Adipose tissue (tissue), 3 donors: ENCODE measurements around the gene PRR16. TPM values are rescaled to one million over a fixed set of nuclear protein-coding genes. Genes with fewer than 3 reads are reported as not detected.
"Not testable (repeated sequence)": the region's sequence is repeated elsewhere in the genome, so short reads cannot be mapped to it uniquely, and the experiment has no call there.

ENCODE experiments used
- H3K27ac ChIP-seq: one replicate; pipeline ENCODE4 v1.5.1; 2013; ENCODE audit warnings: low read depth, low read length
- WGBS, 3 donors: extraction: QIAGEN DNeasy Blood & Tissue Kit; methylation state at CpG; one replicate each; pipeline ENCODE4 v1.1.7; 2013; 5-methylcytosine and 5-hydroxymethylcytosine counted together
- polyA plus RNA-seq, 3 donors: library from polyadenylated mRNA; stranded (reverse); fragments of 200-250 nt; gene quantifications; one replicate each; pipeline ENCODE4 v1.2.3, GENCODE V29; 2013
- donor health status: healthy with polysubstance abuse.
- donor health status: Bipolar disorder and iron deficiency.
- donor health status: healthy.

The PRR16 gene
- polyA plus RNA-seq = 1 to 10 TPM in 2 of 3 donors, under 1 TPM in 1; 0.74 to 3.6 (median 1.7) TPM

DNA sequence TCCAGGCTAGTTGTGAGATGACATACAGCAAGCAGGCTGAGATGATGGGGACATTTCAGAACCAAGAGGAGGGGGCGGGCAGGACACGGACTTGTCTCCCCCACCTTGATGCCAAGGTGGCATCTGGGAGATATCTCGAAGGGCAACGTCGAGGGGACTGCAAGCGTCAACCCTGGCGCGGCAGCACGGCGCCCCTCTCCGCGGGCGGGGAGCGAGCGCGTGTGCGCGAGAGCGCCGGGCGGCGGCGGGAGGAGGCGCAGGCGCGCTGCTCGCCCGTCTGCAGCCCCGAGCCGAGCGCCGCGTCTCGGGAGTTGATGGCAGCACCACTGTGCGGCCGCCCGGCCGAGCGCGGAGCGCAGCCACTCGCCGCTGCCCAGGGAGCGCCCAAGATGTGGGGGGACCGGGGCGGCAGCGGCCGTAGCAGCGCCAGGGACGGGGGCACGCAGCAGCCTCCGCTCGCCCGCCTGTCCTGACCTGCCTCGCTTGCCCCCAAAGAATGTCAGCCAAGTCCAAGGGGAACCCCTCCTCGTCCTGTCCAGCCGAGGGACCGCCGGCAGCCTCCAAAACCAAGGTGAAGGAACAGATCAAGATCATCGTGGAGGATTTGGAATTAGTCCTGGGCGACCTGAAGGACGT lies at the start of gene PRR16:
Gene PRR16, plus strand, starts transcription at position 310 of the 636 bp plus-strand sequence.
- no peak within 1 kb of the TSS for H3K27ac ChIP-seq
- 0 to 2% (median 1%) methylated on average over 41 to 62 of the region's 62 CpGs for WGBS, 3 donors

DNA sequence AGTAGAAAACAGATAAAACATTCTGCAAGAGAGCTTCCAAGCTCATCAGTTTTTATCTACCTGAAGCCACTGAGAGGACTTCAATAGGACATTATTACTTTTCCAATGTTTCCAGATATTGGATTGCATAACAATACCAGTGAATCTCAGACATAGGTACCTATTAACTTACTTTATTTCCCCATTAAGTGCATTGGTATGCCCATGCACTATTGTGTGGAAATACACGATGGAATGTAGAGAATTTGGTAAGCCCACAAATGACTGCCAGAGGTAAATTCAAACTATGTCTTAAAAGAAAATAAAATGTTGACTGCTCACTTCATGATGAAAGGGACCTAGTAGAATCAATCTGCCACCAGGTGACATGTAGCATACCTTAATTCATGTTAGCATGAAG lies 48.1 kb upstream of the PRR16 start:
- no peak overlapping the region for H3K27ac ChIP-seq
- 74 to 90% (median 77%) methylated on average over 1 of the region's 1 CpG for WGBS, 3 donors

DNA sequence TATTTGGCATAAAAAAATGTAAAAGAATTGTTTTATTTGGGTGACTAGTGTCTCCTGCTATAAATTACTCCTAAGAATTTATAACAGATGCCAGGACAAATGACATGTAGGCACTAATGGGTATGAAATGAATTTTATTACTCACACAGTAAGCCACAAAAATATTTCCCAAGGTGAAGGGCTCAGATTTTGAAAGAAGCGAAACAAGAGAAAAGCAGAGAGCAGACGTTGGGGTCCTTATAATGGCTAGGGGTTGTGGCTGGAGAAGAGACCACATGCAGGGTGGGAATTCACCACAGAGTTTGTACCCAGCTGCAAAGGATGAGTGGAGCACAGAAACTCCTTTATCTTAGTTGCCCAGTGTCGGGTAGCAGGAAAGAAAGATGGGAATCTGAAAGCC lies 45.0 kb upstream of the PRR16 start:
- H3K27ac ChIP-seq = no peak overlapping the region

DNA sequence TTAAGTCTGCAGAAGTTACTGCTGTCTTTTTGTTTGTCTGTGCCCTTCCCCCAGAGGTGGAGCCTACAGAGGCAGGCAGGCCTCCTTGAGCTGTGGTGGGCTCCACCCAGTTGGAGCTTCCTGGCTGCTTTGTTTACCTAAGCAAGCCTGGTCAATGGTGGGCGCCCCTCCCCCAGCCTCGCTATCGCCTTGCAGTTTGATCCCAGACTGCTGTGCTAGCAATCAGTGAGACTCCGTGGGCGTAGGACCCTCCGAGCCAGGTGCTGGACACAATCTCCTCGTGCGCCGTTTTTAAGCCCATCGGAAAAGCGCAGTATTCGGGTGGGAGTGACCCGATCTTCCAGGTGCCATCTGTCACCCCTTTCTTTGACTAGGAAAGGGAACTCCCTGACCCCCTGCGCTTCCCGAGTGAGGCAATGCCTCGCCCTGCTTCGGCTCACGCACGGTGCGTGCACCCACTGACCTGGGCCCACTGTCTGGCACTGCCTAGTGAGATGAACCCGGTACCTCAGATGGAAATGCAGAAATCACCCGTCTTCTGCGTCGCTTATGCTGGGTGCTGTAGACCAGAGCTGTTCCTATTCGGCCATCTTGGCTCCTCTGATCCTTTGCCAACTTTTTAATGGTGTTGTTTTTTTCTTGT lies 37.3 kb upstream of the PRR16 start:
- WGBS, 3 donors = 86 to 97% (median 94%) methylated on average over 23 to 25 of the region's 25 CpGs
- H3K27ac ChIP-seq = not testable (repeated sequence)

More for the DNA sequence above, 45.0 kb upstream of the PRR16 start:
- WGBS, 3 donors = 62 to 69% (median 65%) methylated on average over 3 of the region's 3 CpGs

DNA sequence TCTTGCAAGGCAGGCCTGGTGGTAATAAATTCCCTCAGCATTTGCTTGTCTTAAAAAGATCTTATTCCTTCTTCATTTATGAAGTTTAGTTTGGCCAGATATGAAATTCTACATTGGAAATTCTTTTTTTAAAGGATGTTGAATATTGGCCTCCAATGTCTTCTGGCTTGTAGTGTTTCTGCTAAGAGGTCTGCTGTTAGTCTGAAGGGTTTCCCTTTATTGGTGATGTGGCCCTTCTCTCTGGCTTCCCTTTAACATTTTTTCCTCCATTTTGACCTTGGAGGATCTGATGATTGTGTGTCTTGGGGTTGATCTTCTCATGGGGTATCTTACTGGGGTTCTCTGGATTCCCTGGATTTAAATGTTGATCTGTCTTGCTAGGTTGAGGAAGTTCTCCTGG lies 33.5 kb upstream of the PRR16 start:
- no peak overlapping the region for H3K27ac ChIP-seq

DNA sequence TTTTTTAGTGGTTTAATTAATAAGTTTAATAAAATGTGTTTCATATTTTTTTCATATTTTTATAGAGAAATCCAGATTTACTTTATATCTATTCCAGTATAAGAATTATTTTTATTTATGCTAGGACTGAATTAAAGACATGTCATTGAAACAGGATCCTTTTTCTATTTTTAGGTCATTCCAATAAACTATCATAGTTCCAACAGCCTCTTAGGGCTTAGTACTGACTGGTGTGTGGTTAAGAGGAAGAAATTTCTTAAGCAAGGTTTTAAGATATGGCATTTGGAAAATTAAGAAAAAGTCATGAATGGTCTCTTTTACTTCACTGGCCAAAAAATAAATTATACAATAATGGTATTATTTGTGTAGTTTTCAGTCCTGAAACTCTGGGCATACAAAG lies 31.2 kb upstream of the PRR16 start:
- H3K27ac ChIP-seq = no peak overlapping the region

DNA sequence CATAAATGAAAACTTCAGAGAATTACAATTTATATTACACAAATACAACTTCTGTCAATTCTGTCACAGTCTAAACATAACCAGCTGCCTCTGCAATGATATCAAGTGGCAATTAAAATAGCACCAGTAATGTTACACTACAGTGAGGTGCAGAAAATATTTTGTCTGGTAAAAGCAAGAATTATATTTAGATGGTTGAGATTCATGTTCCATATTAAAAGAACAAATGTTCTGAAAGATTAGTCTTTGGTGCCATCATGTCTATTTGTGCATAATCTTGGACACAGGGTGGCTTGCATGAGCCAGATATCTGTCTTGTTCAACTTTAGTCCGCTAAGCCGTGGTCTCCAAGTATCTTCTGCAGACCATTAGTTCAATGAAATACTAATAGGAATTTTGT lies 29.0 kb upstream of the PRR16 start:
- H3K27ac ChIP-seq = no peak overlapping the region
- WGBS, 3 donors = 73 to 81% (median 79%) methylated on average over 2 of the region's 2 CpGs

DNA sequence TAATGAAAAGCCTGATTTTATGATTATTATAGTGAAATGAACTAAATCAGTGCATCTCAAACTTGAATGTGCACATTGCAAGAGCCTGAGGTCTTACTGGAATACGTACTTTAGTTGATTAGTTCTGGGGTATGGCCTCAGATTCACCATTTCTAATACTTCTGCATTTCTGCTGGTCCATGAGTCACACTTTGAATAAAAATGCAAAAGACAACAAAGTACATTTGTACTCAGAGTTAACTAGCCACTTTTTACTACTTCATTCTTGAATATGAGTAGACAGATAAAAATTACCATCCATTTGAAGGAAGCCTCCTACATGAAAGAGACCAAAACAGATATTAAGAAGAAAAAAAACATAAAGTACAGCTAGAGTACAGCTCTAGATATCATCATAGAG lies 27.1 kb upstream of the PRR16 start:
- no peak overlapping the region for H3K27ac ChIP-seq
- 78 to 84% (median 83%) methylated on average over 1 of the region's 1 CpG for WGBS, 3 donors

DNA sequence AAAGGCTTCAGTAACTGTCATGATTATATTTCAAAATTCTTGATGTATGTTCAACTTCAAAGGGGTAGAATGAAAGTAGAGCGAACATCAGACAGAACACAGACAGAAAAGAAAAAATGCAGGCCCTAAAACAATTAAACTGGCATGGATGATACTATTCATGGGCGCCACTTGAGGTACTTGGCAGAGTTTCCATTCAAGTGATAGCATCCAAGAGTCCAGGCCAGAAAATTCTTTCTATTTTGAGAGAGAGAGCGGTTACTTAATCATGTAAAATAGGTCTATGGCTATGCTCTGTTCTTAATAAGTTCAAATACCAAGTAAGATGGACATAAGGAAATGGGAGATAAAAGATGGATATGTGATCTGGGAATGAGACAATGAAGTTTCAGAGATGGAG lies 21.4 kb upstream of the PRR16 start:
- WGBS, 3 donors = 79 to 86% (median 86%) methylated on average over 3 of the region's 3 CpGs

DNA sequence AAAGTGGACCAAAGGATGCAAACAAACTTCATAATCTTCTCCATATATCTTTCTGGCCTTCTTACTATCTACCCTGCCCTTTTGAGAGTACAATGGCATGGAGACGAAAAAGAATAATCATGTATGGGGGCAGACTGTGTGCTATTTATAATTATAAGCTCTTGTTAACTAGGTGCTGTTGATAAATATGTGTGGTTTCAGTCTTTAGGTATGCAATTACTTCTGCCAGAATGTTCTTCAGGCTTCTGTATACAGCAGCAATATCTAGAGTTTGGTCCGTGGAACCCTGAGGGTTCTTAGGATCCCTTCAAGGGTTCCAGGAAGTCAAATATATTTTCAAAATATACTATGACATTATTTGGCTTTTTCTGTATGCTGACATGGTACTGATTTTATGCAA lies 20.5 kb upstream of the PRR16 start:
- WGBS, 3 donors = 71 to 88% (median 82%) methylated on average over 2 of the region's 2 CpGs
- H3K27ac ChIP-seq = no peak overlapping the region

More for the DNA sequence above, 21.4 kb upstream of the PRR16 start:
- no peak overlapping the region for H3K27ac ChIP-seq

DNA sequence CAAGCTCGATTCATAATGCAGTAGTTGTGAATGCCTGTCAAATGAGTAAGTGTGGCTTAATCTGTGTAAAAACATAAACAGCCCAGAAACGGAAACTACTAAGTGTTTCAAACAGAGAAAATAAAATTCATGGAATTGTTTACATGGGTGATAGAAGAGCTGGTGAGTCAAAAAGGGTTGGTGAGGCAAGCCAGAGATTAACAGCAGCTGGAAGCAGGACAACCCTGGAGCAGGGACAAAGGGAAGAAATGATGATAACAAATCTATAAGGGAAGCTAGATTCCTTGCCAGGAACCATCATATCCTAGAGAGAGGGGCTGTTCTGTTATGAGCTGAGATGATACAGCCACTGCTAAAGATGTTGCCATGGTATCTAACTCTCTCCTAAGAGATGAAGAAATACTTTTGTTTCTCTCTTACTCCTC lies 18.0 kb upstream of the PRR16 start:
- WGBS, 3 donors = 41 to 52% (median 43%) methylated on average over 2 of the region's 2 CpGs
- no peak overlapping the region for H3K27ac ChIP-seq

DNA sequence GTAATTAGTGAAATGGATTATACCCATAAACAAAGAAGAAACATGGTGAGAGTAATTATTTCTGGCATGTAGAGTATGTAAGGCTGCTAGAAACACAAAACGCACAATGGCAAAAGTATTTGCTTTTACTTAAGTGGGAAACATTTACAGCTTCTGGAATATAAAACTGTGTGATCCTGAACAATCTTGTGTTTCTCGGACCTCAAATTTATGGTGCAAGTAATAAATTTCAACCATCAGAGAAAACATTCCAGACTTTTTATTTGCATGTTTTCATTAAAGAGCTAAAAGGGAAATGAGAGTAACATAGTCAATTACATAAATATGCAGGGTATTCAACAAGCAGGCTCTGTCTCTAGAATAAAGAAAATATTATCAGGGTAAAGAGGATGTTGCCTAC lies 17.2 kb upstream of the PRR16 start:
- no peak overlapping the region for H3K27ac ChIP-seq
- WGBS, 3 donors = 56 to 76% (median 56%) methylated on average over 2 of the region's 2 CpGs

DNA sequence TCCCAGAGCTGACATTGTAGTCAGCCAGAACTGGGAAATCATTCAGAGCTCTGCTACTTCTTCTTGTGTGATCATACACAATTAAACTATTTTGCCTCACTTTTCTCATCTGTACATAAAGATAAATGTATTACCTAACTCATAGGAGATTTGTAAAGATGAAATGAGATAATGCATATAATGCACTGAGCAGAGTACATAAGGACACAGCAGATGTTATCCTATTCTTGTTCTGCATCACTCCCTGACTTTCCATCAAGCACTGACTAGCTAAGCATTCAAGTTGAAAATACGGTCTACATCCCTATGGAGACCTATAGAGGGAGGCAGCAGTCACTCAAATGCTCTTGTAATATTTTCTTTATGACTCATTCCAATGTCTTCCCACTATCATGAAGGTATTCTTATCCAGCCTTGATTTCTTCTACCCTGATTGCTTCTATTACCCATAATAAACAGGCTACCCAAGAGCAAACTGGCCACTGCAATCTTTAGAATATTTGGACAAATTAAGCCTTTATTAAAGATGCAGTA lies 16.3 kb upstream of the PRR16 start:
- no peak overlapping the region for H3K27ac ChIP-seq
- WGBS, 3 donors = 41 to 77% (median 59%) methylated on average over 1 of the region's 1 CpG

DNA sequence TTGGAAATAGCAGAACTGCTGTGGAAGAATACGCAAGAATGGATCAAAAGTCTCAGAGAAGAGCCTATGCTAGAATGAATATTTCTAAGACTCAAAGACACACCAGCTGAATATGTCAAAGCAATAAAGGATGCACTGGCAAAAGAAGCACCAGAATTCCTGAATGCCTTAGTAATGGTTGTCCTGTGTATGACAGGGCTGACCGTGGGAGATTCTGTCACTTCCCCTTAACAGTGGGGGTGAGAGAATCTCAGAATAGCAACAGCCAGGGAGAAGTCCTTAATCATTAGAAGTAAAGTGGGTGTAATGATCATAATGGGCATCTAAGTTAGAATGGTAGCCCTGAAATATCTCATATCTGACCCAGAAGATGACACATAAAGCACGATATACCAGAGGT lies 14.6 kb upstream of the PRR16 start:
- WGBS, 3 donors = 70 to 79% (median 74%) methylated on average over 3 of the region's 3 CpGs

DNA sequence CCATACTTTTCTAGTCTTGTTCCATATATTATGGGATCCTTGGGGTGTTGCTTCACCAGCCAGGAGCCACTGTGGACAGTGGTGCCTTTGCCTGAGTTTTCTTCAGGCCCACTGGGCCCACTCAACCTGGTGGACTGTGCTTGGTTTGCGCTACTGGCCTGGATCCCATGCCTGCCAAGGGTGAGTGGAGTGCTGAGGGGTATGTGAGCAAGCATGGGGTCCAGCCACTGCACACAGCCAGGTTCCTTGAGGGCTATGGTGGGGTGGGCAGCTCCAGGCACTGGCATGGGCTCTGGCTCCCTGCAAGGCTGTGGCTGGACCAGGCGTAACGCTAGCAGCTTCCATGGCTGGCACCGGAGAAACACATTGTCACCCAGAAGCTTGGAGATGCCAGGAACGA lies 13.2 kb upstream of the PRR16 start:
- H3K27ac ChIP-seq = no peak overlapping the region
- WGBS, 3 donors = 93 to 98% (median 96%) methylated on average over 5 of the region's 5 CpGs

More for the DNA sequence above, 14.6 kb upstream of the PRR16 start:
- no peak overlapping the region for H3K27ac ChIP-seq

DNA sequence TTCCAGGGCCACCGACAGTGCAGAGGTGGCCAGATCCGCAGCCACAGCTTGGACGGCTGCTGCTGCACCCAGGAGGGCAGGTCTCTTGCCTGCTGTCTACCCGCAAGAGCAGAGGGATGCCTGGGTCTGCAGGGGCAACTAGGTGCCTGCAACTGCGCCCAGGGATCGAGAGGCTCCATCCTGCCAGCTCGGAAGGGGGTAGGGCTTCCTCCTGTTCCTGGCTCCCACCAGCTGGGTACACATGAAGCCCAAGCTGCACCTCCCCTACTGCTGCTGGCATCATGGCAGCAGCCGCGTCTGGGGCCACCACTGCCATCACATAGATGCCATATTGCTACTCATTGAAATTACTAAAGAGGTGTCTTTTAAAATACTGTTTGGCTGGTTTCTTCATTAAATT lies 12.7 kb upstream of the PRR16 start:
- 83 to 93% (median 92%) methylated on average over 9 of the region's 9 CpGs for WGBS, 3 donors
- no peak overlapping the region for H3K27ac ChIP-seq

DNA sequence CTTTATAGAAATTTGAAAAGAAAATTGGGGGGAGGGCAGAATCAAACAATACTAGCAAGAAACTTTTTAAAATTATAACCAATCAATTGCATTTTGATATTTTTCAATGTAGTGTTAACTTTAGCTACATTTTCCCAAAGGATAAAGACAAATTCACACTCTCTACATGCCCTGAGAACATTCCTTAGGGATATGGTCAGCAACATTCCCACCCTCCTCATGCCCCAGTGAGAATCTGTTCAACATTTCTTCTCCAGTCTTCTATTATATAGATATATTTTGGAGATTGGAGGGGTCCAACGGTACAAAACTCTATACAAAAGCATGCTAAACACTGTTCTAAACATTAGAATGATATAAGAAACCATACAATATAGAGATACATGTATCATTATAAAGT lies 11.6 kb upstream of the PRR16 start:
- 50 to 73% (median 72%) methylated on average over 1 of the region's 1 CpG for WGBS, 3 donors
- H3K27ac ChIP-seq = no peak overlapping the region

DNA sequence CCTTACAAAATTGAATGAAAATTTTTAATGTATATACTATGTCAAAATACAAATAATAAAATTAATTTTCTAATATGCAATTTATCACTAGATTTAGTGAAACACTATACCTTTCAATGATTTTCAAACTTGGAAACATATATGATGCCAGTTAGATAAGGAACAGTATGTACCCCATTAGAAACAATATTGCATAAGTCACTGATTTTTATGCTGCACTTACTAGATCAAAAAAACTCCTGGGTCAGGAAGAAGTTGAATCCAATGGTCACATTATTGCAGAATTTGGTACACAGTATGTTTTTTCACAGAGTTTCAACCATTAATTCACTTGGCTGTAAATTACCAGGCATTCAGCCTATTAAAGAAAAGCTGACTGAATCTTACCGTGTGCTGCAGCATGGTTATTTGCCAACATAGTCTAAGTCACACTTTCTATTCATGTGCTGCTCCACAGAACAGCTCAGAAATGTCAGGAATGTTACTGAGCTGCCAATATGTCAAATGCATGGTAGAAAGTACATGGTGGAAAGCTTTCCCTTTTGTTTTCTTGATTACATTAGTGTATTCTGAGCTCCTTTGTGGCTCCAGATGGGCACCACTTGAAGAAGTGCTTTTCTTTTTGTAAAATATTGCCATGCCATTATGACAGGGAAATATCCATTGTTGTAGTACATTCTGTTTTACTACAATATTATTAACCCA lies 9.9 kb upstream of the PRR16 start:
- H3K27ac ChIP-seq = no peak overlapping the region
- whole genome bisulfite sequencing, 3 donors = 11 to 48% (median 38%) methylated on average over 1 of the region's 1 CpG

DNA sequence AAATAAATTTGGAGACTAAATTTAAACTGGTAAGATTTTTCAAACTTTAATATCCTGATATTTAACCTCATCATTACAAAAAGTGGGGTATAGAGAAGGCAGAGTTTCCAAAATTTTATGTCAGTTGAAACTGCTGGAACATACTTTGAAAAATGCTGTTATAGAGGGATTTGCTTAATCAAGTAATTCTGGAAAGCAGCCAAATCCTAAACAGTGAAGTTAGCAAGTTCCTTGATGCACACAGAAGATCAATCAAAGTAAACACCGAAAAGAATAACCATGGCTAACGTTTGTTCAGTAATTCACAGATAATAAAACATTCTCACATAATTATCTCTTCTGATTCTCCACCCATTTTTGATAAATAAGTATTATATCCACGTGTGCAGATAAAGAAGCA lies 8.1 kb upstream of the PRR16 start:
- 23 to 40% (median 39%) methylated on average over 3 of the region's 3 CpGs for WGBS, 3 donors
- no peak overlapping the region for H3K27ac ChIP-seq
